Hepatocyte (in vitro differentiated cells): ENCODE measurements around the gene CARMIL1.

Experiments used
- CTCF ChIP-seq: fragments of 200-600 bp; sonication (generic); IDR thresholded peaks from 2 replicates; pipeline ENCODE4 v1.5.1; 2016; ENCODE audit warnings: antibody characterized with exemption, mild to moderate bottlenecking; ENCODE audit not compliant: poor library complexity
- EZH2 ChIP-seq: fragments of 200-600 bp; sonication (generic); IDR thresholded peaks from 2 replicates; pipeline ENCODE4 v1.6.1; 2016; ENCODE audit warnings: antibody characterized with exemption, mild to moderate bottlenecking, borderline replicate concordance

- TF ChIP-seq CTCF: no peak
- TF ChIP-seq EZH2: no peak
Observed at GRCh38 chr6:25431975-25432307, 152.8 kb downstream of the CARMIL1 start.
